ENCODE measurements around the gene KRT85.

DNA sequence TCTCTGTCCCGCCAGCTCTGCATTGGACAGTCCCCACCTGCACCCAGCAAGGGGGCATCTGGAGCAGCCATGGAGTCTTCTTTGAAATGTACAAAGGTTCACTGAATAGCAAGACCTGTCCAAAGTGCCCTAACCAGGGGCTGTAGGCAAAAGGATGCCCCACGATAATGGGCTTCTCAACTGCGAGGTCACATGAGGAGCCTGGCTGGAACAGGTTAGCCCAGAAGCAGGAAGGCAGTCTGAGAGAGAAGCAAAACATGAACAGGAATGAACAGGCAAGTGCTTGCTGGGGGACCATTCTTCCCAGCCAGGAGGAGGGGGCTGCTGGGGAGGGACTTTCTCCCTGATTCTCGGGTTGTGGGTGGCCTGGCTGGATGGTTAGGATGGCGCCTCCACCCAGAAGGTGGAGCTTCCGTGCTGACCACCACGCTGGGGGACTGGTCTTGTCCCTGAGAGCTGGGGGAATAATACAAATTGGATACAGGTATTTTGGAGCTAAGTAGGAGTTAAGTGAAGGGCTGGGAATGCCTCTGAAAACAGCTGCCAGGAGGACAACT lies 7.1 kb downstream of the KRT85 start:
- TF ChIP-seq CTCF (IDR thresholded peaks at IDR 0.05), result no peak
- no peak for TF ChIP-seq POLR2A (IDR thresholded peaks at IDR 0.05)
